Measurements from ENCODE around the gene PGM3.

Gene PGM3

DNA sequence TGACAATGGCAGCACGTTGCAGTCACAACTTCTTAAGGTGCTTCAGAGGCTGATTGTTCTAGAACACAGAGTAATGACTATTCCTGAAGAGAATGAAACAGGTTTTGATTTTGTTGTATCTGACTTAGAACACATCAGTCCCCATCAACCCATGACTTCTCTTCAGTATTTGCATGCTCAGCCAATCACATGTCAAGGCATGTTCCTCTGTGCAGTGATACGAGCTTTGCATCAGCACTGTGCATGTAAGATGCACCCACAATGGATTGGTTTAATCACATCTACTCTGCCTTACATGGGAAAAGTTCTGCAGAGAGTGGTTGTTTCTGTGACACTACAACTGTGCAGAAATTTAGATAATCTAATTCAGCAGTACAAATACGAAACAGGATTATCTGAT lies 54.3 kb downstream of the PGM3 start:
- H2AFZ ChIP-seq (ENCODE audit: low read depth, low read length): no peak overlapping the region
- ATAC-seq (ENCODE audit: insufficient read depth, low read depth) (no peak), DNase-seq (no peak)
- H4K20me1 ChIP-seq (ENCODE audit: insufficient read depth, low read length): no peaks in the 10 kb centered on the region
- TF ChIP-seq, protein P1, sequence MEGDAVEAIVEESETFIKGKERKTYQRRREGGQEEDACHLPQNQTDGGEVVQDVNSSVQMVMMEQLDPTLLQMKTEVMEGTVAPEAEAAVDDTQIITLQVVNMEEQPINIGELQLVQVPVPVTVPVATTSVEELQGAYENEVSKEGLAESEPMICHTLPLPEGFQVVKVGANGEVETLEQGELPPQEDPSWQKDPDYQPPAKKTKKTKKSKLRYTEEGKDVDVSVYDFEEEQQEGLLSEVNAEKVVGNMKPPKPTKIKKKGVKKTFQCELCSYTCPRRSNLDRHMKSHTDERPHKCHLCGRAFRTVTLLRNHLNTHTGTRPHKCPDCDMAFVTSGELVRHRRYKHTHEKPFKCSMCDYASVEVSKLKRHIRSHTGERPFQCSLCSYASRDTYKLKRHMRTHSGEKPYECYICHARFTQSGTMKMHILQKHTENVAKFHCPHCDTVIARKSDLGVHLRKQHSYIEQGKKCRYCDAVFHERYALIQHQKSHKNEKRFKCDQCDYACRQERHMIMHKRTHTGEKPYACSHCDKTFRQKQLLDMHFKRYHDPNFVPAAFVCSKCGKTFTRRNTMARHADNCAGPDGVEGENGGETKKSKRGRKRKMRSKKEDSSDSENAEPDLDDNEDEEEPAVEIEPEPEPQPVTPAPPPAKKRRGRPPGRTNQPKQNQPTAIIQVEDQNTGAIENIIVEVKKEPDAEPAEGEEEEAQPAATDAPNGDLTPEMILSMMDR (IDR thresholded peaks at IDR 0.05; ENCODE audit: borderline replicate concordance, extremely low read depth, low read length, poor library complexity, severe bottlenecking): no peak
- no peak for TF ChIP-seq EZH2 (IDR thresholded peaks at IDR 0.05; ENCODE audit: borderline replicate concordance, low read depth, low read length, severe bottlenecking)
- peaks cover 54% of the 10 kb centered on the region for H3K36me3 ChIP-seq (ENCODE audit: insufficient read depth, low read length)
- H3K9ac ChIP-seq (ENCODE audit: low read depth, low read length): no peak overlapping the region
- no peaks in the 10 kb centered on the region for H3K27me3 ChIP-seq (ENCODE audit: insufficient read depth, low read length, poor library complexity)
- no peaks in the 10 kb centered on the region for H3K4me1 ChIP-seq (ENCODE audit: insufficient read depth, low read length)
- H3K27ac ChIP-seq (ENCODE audit: low read length): no peak overlapping the region
- H3K9me3 ChIP-seq (ENCODE audit: insufficient read depth, low read length, severe bottlenecking): no peaks in the 10 kb centered on the region
- no peak overlapping the region for H3K4me2 ChIP-seq (ENCODE audit: insufficient read depth, low read length)
- H3K4me3 ChIP-seq (ENCODE audit: low read depth in 1 of 2, low read length in 2 of 2): no peak overlapping the region
- H3K79me2 ChIP-seq (ENCODE audit: insufficient read depth, low read length): no peaks in the 10 kb centered on the region

DNA sequence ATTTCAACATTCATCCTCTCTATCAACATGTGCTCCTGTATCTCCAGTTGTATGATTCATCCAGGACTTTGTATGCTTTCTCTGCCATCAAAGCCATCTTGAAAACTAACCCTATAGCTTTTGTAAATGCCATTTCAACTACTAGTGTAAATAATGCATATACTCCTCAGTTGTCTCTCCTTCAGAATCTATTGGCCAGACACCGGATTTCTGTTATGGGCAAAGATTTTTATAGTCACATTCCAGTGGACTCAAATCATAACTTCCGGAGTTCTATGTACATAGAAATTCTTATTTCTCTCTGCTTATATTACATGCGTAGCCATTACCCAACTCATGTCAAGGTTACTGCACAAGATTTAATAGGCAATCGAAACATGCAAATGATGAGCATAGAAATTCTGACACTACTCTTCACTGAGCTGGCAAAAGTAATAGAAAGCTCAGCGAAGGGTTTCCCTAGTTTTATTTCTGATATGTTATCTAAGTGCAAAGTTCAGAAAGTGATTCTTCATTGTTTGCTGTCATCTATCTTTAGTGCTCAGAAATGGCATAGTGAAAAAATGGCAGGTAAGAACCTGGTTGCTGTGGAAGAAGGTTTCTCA lies 54.8 kb downstream of the PGM3 start:
- ATAC-seq (ENCODE audit: insufficient read depth, low read depth) (no peak), DNase-seq (no peak)
- Histone ChIP-seq H3K79me2 (ENCODE audit: insufficient read depth, low read length) (no peaks in the 10 kb centered on the region), H3K4me3 (ENCODE audit: low read depth in 1 of 2, low read length in 2 of 2) (no peak overlapping the region), H3K4me2 (ENCODE audit: insufficient read depth, low read length) (no peak overlapping the region), H3K27ac (ENCODE audit: low read length) (no peak overlapping the region), H3K36me3 (ENCODE audit: insufficient read depth, low read length) (peaks cover 50% of the 10 kb centered on the region), H3K9me3 (ENCODE audit: insufficient read depth, low read length, severe bottlenecking) (no peaks in the 10 kb centered on the region), H2AFZ (ENCODE audit: low read depth, low read length) (no peak overlapping the region), H4K20me1 (ENCODE audit: insufficient read depth, low read length) (no peaks in the 10 kb centered on the region), H3K9ac (ENCODE audit: low read depth, low read length) (no peak overlapping the region), H3K27me3 (ENCODE audit: insufficient read depth, low read length, poor library complexity) (no peaks in the 10 kb centered on the region), H3K4me1 (ENCODE audit: insufficient read depth, low read length) (no peaks in the 10 kb centered on the region)
- no peak for TF ChIP-seq EZH2 (IDR thresholded peaks at IDR 0.05; ENCODE audit: borderline replicate concordance, low read depth, low read length, severe bottlenecking)

DNA sequence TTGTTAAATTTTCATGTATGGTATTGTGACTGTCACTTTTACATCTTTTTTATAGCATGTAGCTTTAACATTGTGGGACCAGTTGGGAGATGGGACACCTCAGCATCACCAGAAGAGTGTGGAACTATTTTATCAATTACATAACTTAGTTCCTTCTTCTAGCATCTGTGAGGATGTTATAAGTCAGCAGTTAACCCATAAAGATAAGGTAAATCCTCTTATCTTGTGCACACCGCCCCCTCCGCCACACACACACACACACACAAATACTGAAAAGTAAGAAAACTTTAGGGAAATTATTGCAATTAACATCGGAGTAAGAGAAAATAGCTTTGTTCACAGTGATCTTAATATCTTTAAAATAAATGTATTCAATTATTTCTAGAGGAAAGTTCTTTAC lies 60.9 kb downstream of the PGM3 start:
- no peak for DNase-seq
- H3K4me1 ChIP-seq (ENCODE audit: insufficient read depth, low read length): no peaks in the 10 kb centered on the region
- H4K20me1 ChIP-seq (ENCODE audit: insufficient read depth, low read length): no peaks in the 10 kb centered on the region
- H3K9ac ChIP-seq (ENCODE audit: low read depth, low read length): no peak overlapping the region
- H2AFZ ChIP-seq (ENCODE audit: low read depth, low read length): no peak overlapping the region
- H3K27me3 ChIP-seq (ENCODE audit: insufficient read depth, low read length, poor library complexity): no peaks in the 10 kb centered on the region
- H3K27ac ChIP-seq (ENCODE audit: low read length): no peak overlapping the region
- no peak for ATAC-seq (ENCODE audit: insufficient read depth, low read depth)
- peaks cover 73% of the 10 kb centered on the region for H3K36me3 ChIP-seq (ENCODE audit: insufficient read depth, low read length)
- H3K4me3 ChIP-seq (ENCODE audit: low read depth in 1 of 2, low read length in 2 of 2): no peak overlapping the region
- no peak overlapping the region for H3K4me2 ChIP-seq (ENCODE audit: insufficient read depth, low read length)
- H3K9me3 ChIP-seq (ENCODE audit: insufficient read depth, low read length, severe bottlenecking): no peaks in the 10 kb centered on the region
- TF ChIP-seq EZH2 (IDR thresholded peaks at IDR 0.05; ENCODE audit: borderline replicate concordance, low read depth, low read length, severe bottlenecking): no peak
- TF ChIP-seq, protein P1 (IDR thresholded peaks at IDR 0.05; ENCODE audit: borderline replicate concordance, extremely low read depth, low read length, poor library complexity, severe bottlenecking): no peak
- no peaks in the 10 kb centered on the region for H3K79me2 ChIP-seq (ENCODE audit: insufficient read depth, low read length)

DNA sequence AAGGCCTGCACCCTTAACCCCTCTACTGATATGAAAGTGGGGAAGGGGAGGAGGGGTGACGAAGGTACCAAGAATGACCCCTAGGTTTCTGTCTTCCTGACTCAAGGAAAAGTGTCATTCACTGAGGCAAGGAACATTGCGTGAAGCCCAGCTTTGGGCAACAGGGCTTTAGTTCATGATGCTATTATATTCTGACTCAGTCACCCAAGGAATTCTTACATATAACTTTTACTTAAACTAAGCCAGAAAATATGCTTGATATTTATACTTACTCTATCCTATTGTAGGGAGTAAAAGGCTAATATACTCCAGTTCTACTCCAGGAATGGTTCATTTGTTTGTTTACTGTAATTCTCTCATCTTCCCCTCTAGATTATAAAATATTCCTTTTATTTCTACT lies 65.1 kb downstream of the PGM3 start:
- Histone ChIP-seq H3K4me3 (ENCODE audit: low read depth in 1 of 2, low read length in 2 of 2) (no peak overlapping the region), H4K20me1 (ENCODE audit: insufficient read depth, low read length) (no peaks in the 10 kb centered on the region), H3K27me3 (ENCODE audit: insufficient read depth, low read length, poor library complexity) (no peaks in the 10 kb centered on the region), H3K79me2 (ENCODE audit: insufficient read depth, low read length) (no peaks in the 10 kb centered on the region), H3K27ac (ENCODE audit: low read length) (no peak overlapping the region), H3K4me2 (ENCODE audit: insufficient read depth, low read length) (no peak overlapping the region), H3K36me3 (ENCODE audit: insufficient read depth, low read length) (peaks cover 81% of the 10 kb centered on the region), H3K9ac (ENCODE audit: low read depth, low read length) (no peak overlapping the region), H3K4me1 (ENCODE audit: insufficient read depth, low read length) (no peaks in the 10 kb centered on the region), H3K9me3 (ENCODE audit: insufficient read depth, low read length, severe bottlenecking) (no peaks in the 10 kb centered on the region), H2AFZ (ENCODE audit: low read depth, low read length) (no peak overlapping the region)
- ATAC-seq (ENCODE audit: insufficient read depth, low read depth) (no peak), DNase-seq (no peak)
- TF ChIP-seq, protein P1 (IDR thresholded peaks at IDR 0.05; ENCODE audit: borderline replicate concordance, extremely low read depth, low read length, poor library complexity, severe bottlenecking): no peak
- TF ChIP-seq EZH2 (IDR thresholded peaks at IDR 0.05; ENCODE audit: borderline replicate concordance, low read depth, low read length, severe bottlenecking): no peak

All from DND-41 (cell line).